ENCODE results near the gene HRNR. TPM values are rescaled to one million over a fixed set of nuclear protein-coding genes. Genes with fewer than 3 reads are reported as not detected.

HRNR gene
- total RNA-seq, 1 experiment from 2014 or later = not detected

- ChIA-PET POLR2A (ENCODE audit: unreplicated experiment) (no interaction called here), CTCF (no interaction called here)
- H2AFZ ChIP-seq (ENCODE audit: low read length) = no peak overlapping the region
- H3F3A ChIP-seq (ENCODE audit: low read length, unreplicated experiment) = no peaks in the 10 kb centered on the region
- no peak overlapping the region for H3K27ac ChIP-seq (ENCODE audit: low read length)
- H3K27me3 ChIP-seq (ENCODE audit: low read length) = peaks cover 14% of the 10 kb centered on the region
- intact Hi-C loops (cut with micrococcal nuclease) = no loop called here
- no peaks in the 10 kb centered on the region for H3K79me2 ChIP-seq (ENCODE audit: low read length)
- no peaks in the 10 kb centered on the region for H3K36me3 ChIP-seq (ENCODE audit: low read depth, low read length)
- H3K9ac ChIP-seq (ENCODE audit: low read length) = no peak overlapping the region
- DNase-seq (no peak), ATAC-seq (no peak)
- H4K20me1 ChIP-seq (ENCODE audit: low read length) = no peaks in the 10 kb centered on the region
- H3K9me3 ChIP-seq (ENCODE audit: low read length) = no peaks in the 10 kb centered on the region
- no peak for TF ChIP-seq EZH2phosphoT487 (IDR thresholded peaks at IDR 0.05; ENCODE audit: borderline replicate concordance, low read length)
- TF ChIP-seq, protein P1, sequence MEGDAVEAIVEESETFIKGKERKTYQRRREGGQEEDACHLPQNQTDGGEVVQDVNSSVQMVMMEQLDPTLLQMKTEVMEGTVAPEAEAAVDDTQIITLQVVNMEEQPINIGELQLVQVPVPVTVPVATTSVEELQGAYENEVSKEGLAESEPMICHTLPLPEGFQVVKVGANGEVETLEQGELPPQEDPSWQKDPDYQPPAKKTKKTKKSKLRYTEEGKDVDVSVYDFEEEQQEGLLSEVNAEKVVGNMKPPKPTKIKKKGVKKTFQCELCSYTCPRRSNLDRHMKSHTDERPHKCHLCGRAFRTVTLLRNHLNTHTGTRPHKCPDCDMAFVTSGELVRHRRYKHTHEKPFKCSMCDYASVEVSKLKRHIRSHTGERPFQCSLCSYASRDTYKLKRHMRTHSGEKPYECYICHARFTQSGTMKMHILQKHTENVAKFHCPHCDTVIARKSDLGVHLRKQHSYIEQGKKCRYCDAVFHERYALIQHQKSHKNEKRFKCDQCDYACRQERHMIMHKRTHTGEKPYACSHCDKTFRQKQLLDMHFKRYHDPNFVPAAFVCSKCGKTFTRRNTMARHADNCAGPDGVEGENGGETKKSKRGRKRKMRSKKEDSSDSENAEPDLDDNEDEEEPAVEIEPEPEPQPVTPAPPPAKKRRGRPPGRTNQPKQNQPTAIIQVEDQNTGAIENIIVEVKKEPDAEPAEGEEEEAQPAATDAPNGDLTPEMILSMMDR (conservative IDR thresholded peaks at IDR 0.05; ENCODE audit: low read depth, low read length) = no peak
- TF ChIP-seq EZH2 (IDR thresholded peaks at IDR 0.05; ENCODE audit: low read length, unreplicated experiment) = no peak
- H3K4me2 ChIP-seq (ENCODE audit: low read length) = no peak overlapping the region
- H3K4me1 ChIP-seq (ENCODE audit: insufficient read depth, low read length) = peaks cover 30% of the 10 kb centered on the region
- H3K9me2 ChIP-seq (replicated peaks; ENCODE audit: low read length) = no peaks in the 10 kb centered on the region
- no TSS peak for BruUV-seq (replicated peaks)
- no peak overlapping the region for H3K4me3 ChIP-seq (ENCODE audit: low read length)
These were observed 57.0 kb downstream of the HRNR start for GRCh38 chr1:152166966-152167365.

DNA sequence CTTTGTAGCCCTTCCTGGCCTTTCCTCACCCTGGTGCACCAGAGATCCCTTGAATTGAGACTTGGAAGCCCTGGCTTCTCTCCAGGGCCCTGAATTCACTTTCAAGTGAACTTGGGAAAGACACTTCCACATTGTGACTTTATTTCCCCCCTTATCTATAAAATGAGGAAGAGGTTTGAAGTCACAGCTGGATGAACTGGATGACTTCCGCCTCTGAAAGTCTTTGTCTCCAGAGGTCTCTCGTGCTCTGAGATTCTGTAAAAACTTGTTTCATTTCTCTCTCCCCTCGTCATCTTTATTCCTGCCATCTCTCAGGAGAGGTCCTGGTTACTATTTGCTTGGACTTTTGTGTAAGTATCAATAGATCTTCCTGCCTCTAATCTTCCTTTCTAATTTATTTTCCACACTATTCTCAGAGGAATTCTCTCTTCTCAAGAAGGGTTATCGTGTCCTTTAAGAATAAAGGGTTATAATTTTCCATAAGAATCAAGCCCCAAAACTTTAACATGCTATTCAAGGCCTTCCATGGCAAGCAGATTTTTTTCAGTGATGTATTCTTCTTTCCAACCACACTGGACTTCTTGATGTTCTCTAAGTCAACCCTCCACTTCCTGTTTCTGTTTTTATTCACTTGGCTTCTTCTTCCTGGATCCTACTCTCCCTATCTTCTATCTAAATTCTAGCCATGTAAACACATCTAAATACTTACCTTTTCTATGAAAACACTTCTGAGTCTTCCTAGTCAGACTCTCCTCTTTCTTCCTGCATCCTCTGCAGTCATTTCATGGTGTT is 58.5 kb downstream of the HRNR start:
- Histone ChIP-seq H2AFZ (ENCODE audit: low read length) (no peak overlapping the region), H3K4me2 (ENCODE audit: low read length) (no peak overlapping the region), H3K36me3 (ENCODE audit: low read depth, low read length) (no peaks in the 10 kb centered on the region), H3K9me3 (ENCODE audit: low read length) (no peaks in the 10 kb centered on the region), H3K9me2 (replicated peaks; ENCODE audit: low read length) (no peaks in the 10 kb centered on the region), H3K4me1 (ENCODE audit: insufficient read depth, low read length) (peaks cover 30% of the 10 kb centered on the region), H3K79me2 (ENCODE audit: low read length) (no peaks in the 10 kb centered on the region), H3K9ac (ENCODE audit: low read length) (no peak overlapping the region), H4K20me1 (ENCODE audit: low read length) (no peaks in the 10 kb centered on the region), H3F3A (ENCODE audit: low read length, unreplicated experiment) (no peaks in the 10 kb centered on the region), H3K27ac (ENCODE audit: low read length) (no peak overlapping the region), H3K4me3 (ENCODE audit: low read length) (no peak overlapping the region), H3K27me3 (ENCODE audit: low read length) (peaks cover 9% of the 10 kb centered on the region; the same call in 1 of the 2 replicates)
- ChIA-PET POLR2A (ENCODE audit: unreplicated experiment) (no interaction called here), CTCF (no interaction called here)
- ATAC-seq (no peak), DNase-seq (no peak)
- no TSS peak for BruUV-seq (replicated peaks)
- intact Hi-C loops (cut with micrococcal nuclease) = no loop called here
- TF ChIP-seq, protein P1 (conservative IDR thresholded peaks at IDR 0.05; ENCODE audit: low read depth, low read length) = no peak
- no peak for TF ChIP-seq EZH2 (IDR thresholded peaks at IDR 0.05; ENCODE audit: low read length, unreplicated experiment)
- no peak for TF ChIP-seq EZH2phosphoT487 (IDR thresholded peaks at IDR 0.05; ENCODE audit: borderline replicate concordance, low read length)

- Histone ChIP-seq H3F3A (ENCODE audit: low read length, unreplicated experiment) (no peaks in the 10 kb centered on the region), H3K79me2 (ENCODE audit: low read length) (no peaks in the 10 kb centered on the region), H3K9ac (ENCODE audit: low read length) (no peak overlapping the region), H3K4me3 (ENCODE audit: low read length) (no peak overlapping the region), H3K9me3 (ENCODE audit: low read length) (no peaks in the 10 kb centered on the region), H4K20me1 (ENCODE audit: low read length) (no peaks in the 10 kb centered on the region), H2AFZ (ENCODE audit: low read length) (no peak overlapping the region), H3K4me1 (ENCODE audit: insufficient read depth, low read length) (peaks cover 30% of the 10 kb centered on the region), H3K27ac (ENCODE audit: low read length) (no peak overlapping the region), H3K36me3 (ENCODE audit: low read depth, low read length) (no peaks in the 10 kb centered on the region), H3K4me2 (ENCODE audit: low read length) (no peak overlapping the region), H3K27me3 (ENCODE audit: low read length) (peaks cover 1% of the 10 kb centered on the region; the same call in 1 of the 2 replicates), H3K9me2 (replicated peaks; ENCODE audit: low read length) (no peaks in the 10 kb centered on the region)
- DNase-seq (peak; percentile 59), ATAC-seq (no peak)
- TF ChIP-seq EZH2phosphoT487 (IDR thresholded peaks at IDR 0.05; ENCODE audit: borderline replicate concordance, low read length) (no peak), EZH2 (IDR thresholded peaks at IDR 0.05; ENCODE audit: low read length, unreplicated experiment) (no peak)
- TF ChIP-seq, protein P1 (conservative IDR thresholded peaks at IDR 0.05; ENCODE audit: low read depth, low read length) = no peak
- no TSS peak for BruUV-seq (replicated peaks)
- intact Hi-C loops (cut with micrococcal nuclease) = no loop called here
- CTCF ChIA-PET = no interaction called here
- POLR2A ChIA-PET (ENCODE audit: unreplicated experiment) = no interaction called here
These were observed 59.4 kb downstream of the HRNR start for GRCh38 chr1:152164517-152165136.

Measured in PC-3 (cell line).